ENCODE results near the gene SPAG16.
"Not testable (repeated sequence)": the region's sequence is repeated elsewhere in the genome, so short reads cannot be mapped to it uniquely, and the experiment has no call there.

- TF ChIP-seq ZFP3 (CRISPR knock-in tag; IDR thresholded peaks at IDR 0.05); PPARA (CRISPR knock-in tag; IDR thresholded peaks at IDR 0.05; ENCODE audit: borderline replicate concordance); CREB5 (CRISPR knock-in tag; IDR thresholded peaks at IDR 0.05; ENCODE audit: low read depth); BACH2 (CRISPR knock-in tag; IDR thresholded peaks at IDR 0.05; ENCODE audit: borderline replicate concordance); TSHZ2 (CRISPR knock-in tag; IDR thresholded peaks at IDR 0.05): not testable (repeated sequence)
Measured at GRCh38 chr2:213408426-213409070, 124.3 kb downstream of the SPAG16 start.
